HG03095 (cell line): ENCODE results near the gene PPP1R15B.
A peak's percentile ranks its signal among the peaks of the same experiment; 100 is the strongest.

Experiments used
- ATAC-seq: cut with Tn5 transposase; IDR thresholded peaks from one replicate; pipeline ENCODE4 v1.9.1; 2021; ENCODE audit warnings: moderate library complexity; ENCODE audit not compliant: unreplicated experiment

The PPP1R15B gene

GRCh38 chr1:204411451-204412204 lies at the start of gene PPP1R15B:
Gene PPP1R15B (minus strand): TSS chr1:204411817. CDS start chr1:204411411, 406 bp downstream.
- peak; percentile 85 for ATAC-seq

GRCh38 chr1:204460346-204460745 lies 48.7 kb upstream of the PPP1R15B start:
- ATAC-seq, result no peak

DNA sequence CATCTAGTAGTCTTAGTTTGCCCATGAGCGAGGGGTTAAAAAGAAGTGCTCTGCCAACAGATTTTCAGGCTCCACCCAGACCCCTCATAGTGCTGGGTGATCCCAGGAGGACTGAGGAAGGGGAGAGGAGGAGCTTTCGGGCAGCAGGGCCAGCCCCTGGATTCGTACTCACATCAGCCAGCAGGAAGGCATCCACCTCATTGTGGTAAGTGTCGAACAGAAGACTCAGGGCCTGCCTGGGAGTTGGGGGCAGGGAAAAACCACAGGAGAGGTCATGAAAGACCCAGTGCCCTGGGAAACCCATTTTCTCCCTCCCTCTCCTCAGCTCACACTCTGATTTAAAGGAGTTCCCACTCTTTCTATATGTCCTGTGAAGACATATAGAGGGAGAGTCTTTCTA lies 48.1 kb upstream of the PPP1R15B start:
- ATAC-seq, result no peak

DNA sequence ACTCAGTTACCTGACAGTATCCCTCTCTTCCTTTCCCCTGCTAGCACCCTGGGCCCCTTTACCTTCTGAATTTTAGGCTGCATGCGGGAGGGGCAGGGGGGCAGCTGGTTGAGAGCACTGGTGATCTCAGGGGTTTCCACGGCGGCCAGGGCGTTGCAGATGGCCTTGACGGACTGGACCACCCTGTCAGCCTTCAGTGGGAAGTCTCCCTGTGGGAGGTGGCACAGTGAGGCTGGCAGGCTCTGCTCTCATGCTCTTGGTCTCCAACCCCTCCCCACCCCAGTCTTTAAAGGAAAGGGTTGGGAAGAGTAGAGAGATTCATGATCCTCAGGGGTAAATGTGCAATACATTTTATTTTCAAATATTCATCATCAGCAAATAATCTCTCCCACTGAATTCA lies 46.0 kb upstream of the PPP1R15B start:
- no peak for ATAC-seq

- no peak for ATAC-seq
Observed at GRCh38 chr1:204456826-204457442, 45.3 kb upstream of the PPP1R15B start.

- ATAC-seq, result no peak
Observed at GRCh38 chr1:204455831-204456145, 44.2 kb upstream of the PPP1R15B start.

- no peak for ATAC-seq
Observed at GRCh38 chr1:204455063-204455830, 43.6 kb upstream of the PPP1R15B start.

- no peak for ATAC-seq
Observed at GRCh38 chr1:204454476-204454875, 42.9 kb upstream of the PPP1R15B start.

- peak; percentile 65 for ATAC-seq
Observed at GRCh38 chr1:204453141-204453772, 41.6 kb upstream of the PPP1R15B start.

GRCh38 chr1:204451352-204452124 lies 39.9 kb upstream of the PPP1R15B start:
- ATAC-seq, result no peak

- no peak for ATAC-seq
Observed at GRCh38 chr1:204450461-204451257, 39.0 kb upstream of the PPP1R15B start.

DNA sequence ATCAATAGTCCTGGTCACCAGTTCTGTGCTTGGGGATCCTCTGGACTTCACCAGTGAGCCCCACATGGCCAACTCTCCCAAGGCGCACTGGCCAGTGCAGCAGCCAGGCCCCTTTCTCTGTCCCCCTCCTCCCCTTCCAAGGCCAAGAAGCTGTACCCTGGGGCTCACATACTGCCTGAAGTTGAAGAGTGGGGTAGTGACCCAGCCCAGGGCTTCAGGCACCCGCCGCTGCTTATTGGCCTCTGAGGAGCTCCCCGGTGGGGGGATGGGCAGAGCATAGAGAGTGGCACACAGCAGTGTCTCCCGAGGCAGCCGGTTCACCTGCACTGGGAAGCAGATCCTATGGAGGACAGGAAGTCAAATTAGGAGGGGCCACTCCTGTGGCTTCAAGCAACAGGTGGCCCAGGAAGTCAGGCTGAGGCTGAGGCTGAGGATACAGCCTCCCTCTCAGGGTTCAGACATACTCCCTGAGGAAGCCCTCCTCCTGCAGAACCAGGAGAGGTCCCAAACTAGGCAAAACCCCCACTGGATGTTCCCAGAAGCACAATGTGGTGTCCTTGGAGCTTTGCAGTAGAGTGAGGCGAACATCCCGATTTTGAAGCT lies 38.2 kb upstream of the PPP1R15B start:
- no peak for ATAC-seq

- no peak for ATAC-seq
Observed at GRCh38 chr1:204448991-204449677, 37.5 kb upstream of the PPP1R15B start.

DNA sequence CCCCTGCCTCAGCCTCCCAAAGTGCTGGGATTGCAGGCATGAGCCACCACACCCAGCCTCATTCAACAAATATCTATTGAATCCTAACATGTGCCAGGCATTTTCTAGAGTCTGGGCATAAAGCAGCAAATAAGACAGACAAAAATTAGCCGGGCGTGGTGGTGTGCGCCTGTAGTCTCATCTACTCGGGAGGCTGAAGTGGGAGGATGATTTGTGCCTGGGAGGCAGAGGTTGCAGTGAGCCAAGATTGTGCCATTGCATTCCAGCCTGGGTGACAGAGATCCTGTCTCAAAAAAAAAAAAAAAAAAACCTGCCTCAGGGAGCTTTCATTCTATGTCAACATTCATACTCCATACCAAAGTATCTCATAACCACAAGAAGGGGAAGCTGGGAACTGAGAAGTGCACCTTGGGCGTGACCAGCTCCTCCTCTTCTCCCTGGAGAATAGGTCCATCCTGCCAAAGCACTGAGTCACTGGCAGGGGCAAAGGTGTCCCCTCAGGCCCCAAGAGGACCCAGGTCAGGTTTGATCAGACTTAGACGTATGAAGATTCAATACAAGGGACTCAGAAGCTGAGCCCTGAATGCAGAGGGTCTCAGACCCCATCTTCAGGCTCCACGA lies 36.8 kb upstream of the PPP1R15B start:
- ATAC-seq, result no peak

- ATAC-seq, result no peak
Observed at GRCh38 chr1:204447736-204448135, 36.1 kb upstream of the PPP1R15B start.

DNA sequence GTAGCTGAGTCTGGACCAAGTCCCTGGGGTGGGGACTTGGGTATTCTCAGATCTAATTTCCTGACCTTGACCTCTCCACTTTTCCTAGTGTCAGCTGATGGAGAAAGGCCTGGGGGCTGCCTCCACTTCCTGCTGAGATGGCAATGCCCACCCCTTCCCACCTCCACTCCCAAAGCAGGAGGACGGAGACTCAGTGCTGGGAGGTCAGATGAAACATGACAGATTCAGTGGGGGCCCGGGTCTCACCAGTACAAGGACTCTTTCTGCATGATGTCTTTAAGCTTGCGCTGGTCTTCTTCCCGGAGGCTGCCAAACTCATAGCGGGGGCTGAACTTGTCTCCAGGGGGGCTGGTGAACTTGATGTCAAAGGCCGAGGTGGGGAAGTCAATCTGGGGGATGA lies 35.6 kb upstream of the PPP1R15B start:
- no peak for ATAC-seq

DNA sequence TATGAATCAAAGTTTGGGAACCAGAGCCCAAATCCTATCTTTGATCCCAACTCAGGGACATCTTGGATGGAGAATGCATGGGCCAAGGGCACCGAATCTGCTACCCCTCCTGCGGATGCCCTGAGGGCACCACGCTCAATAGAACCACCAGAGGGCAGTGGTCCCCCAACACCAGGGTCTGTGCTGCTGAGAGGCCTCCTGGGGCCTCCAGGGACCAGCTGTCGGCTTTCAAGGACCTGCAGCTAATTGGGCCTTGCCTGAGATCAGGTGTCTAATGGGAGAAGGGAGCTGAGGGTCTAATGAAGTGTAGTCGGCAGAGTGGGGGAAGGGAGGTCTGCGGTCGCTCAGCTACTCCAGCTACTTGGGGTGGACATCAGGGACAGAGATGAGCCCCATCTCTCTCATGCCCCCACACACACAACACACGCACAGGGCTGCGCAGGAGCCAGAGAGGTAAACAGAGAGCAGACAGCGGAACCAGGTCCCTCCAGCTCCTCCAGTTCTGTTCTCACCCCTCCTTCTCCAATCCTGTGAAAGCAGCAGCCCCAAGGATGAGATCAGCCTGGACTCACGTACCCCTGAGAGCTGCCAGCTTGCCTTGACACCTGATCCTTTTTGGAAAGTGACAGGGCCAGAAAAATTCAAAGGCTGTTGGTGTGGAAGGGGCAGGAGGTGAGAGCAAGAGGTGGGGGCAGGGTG lies 34.9 kb upstream of the PPP1R15B start:
- ATAC-seq, result peak; percentile 70

- ATAC-seq, result peak; percentile 5
Observed at GRCh38 chr1:204445860-204446412, 34.3 kb upstream of the PPP1R15B start.
